Measurements from ENCODE around the gene GNG7.

DNA sequence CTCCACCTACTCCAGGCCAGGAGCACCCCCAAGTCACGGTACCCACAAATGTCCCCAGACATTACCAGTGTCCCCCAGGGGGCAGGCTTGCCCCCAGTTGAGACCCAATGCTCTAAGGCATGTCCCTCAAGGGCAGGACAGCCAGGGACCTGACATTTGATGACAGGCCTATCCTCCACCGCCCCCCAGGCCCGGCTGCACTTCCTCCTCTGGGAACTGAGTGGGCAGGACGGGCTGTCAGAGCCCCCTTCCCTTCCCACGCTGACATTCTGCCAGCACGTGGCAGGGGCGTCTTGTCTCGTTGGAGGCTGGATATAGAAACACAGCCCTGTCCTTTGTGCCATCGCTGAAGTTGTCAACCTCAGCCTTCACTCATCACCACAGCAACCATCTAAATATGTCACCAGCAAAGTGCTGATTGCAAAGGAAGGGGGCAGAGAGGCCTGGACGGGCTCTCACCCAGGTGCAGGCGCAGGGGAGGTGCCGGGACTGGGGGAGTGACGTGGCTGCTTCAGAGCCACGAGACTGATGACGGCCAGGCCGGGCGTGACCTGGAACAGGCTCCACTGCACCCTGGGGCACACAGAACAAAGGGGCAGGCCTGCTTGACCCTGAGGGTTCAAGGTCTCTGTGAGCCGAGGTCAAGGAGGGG lies 38.4 kb downstream of the GNG7 start:
- TF ChIP-seq EZH2 (IDR thresholded peaks at IDR 0.05; ENCODE audit: insufficient read depth, poor library complexity, severe bottlenecking) = no peak
- TF ChIP-seq EZH2phosphoT487 (IDR thresholded peaks at IDR 0.05; ENCODE audit: insufficient read depth, low read depth) = no peak
